Erythroblast (primary cell): ENCODE data around the gene NSRP1.

Experiments
- GATA1 ChIP-seq: IDR thresholded peaks from 2 replicates; pipeline ENCODE4 v1.6.1; 2011; ENCODE audit warnings: low read depth, mild to moderate bottlenecking, control low read depth, low read length, moderate library complexity
- POLR2A ChIP-seq: IDR thresholded peaks from 2 replicates; pipeline ENCODE4 v1.6.1; 2011; ENCODE audit warnings: mild to moderate bottlenecking, low read length

GRCh38 chr17:30219833-30220232 is 103.2 kb downstream of the NSRP1 start:
- TF ChIP-seq POLR2A (no peak), GATA1 (no peak)
